T-helper 2 cell treated with Interferon-gamma antibody and Interleukin-4, amounts not matched to agents 5 μg/mL and 100 μg/mL, for 36 hours (primary cell): Measurements from ENCODE around the gene RAET1E.
"Not testable (repeated sequence)": the region's sequence is repeated elsewhere in the genome, so short reads cannot be mapped to it uniquely, and the experiment has no call there.

Source experiments
- DNase-seq: peaks from one replicate; pipeline ENCODE4 v3.0.0; 2021; ENCODE audit warnings: low spot score
- H3K27ac Mint-ChIP-seq: one replicate; pipeline ENCODE4 v1.8.0; 2021; ENCODE audit warnings: mild to moderate bottlenecking, mixed read lengths
- H3K27me3 Mint-ChIP-seq: one replicate; pipeline ENCODE4 v1.8.0; 2021; ENCODE audit warnings: low read depth, mixed read lengths
- H3K36me3 Mint-ChIP-seq: one replicate; pipeline ENCODE4 v1.8.0; 2021; ENCODE audit warnings: low read depth, mixed read lengths
- H3K4me1 Mint-ChIP-seq: one replicate; pipeline ENCODE4 v1.8.0; 2021; ENCODE audit warnings: low read depth, mixed read lengths
- H3K4me3 Mint-ChIP-seq: one replicate; pipeline ENCODE4 v1.8.0; 2022; ENCODE audit warnings: mild to moderate bottlenecking, moderate library complexity, mixed read lengths
- H3K9me3 Mint-ChIP-seq: one replicate; pipeline ENCODE4 v1.8.0; 2021; ENCODE audit warnings: mixed read lengths

RAET1E gene

GRCh38 chr6:149935668-149936067, 37.8 kb upstream of the RAET1E start:
- DNase-seq = no peak
- Mint-ChIP-seq H3K27me3 (peaks cover 82% of the 10 kb centered on the region), H3K9me3 (no peaks in the 10 kb centered on the region)

GRCh38 chr6:149935246-149935645, 37.3 kb upstream of the RAET1E start:
- Mint-ChIP-seq H3K36me3 (no peaks in the 10 kb centered on the region), H3K27me3 (peaks cover 82% of the 10 kb centered on the region), H3K4me3 (no peak overlapping the region), H3K4me1 (peaks cover 15% of the 10 kb centered on the region), H3K9me3 (no peaks in the 10 kb centered on the region), H3K27ac (no peak overlapping the region)
- no peak for DNase-seq

More at GRCh38 chr6:149935668-149936067, 37.8 kb upstream of the RAET1E start:
- Mint-ChIP-seq H3K4me3 (no peak overlapping the region), H3K36me3 (no peaks in the 10 kb centered on the region), H3K27ac (no peak overlapping the region), H3K4me1 (peaks cover 18% of the 10 kb centered on the region)

GRCh38 chr6:149934249-149935156, 36.6 kb upstream of the RAET1E start:
- no peaks in the 10 kb centered on the region for H3K36me3 Mint-ChIP-seq
- H3K27ac Mint-ChIP-seq = no peak overlapping the region
- peaks cover 82% of the 10 kb centered on the region for H3K27me3 Mint-ChIP-seq
- DNase-seq = peak; percentile 51
- H3K4me1 Mint-ChIP-seq = peaks cover 10% of the 10 kb centered on the region
- H3K9me3 Mint-ChIP-seq = no peaks in the 10 kb centered on the region
- H3K4me3 Mint-ChIP-seq = no peak overlapping the region

GRCh38 chr6:149933461-149933860, 35.5 kb upstream of the RAET1E start:
- DNase-seq = no peak
- Mint-ChIP-seq H3K4me3 (no peak overlapping the region), H3K4me1 (peaks cover 3% of the 10 kb centered on the region), H3K27me3 (peaks cover 85% of the 10 kb centered on the region), H3K36me3 (no peaks in the 10 kb centered on the region), H3K27ac (no peak overlapping the region), H3K9me3 (no peaks in the 10 kb centered on the region)

GRCh38 chr6:149933036-149933435, 35.1 kb upstream of the RAET1E start:
- Mint-ChIP-seq H3K4me3 (no peak overlapping the region), H3K27ac (no peak overlapping the region), H3K4me1 (peaks cover 3% of the 10 kb centered on the region), H3K27me3 (peaks cover 87% of the 10 kb centered on the region), H3K36me3 (no peaks in the 10 kb centered on the region), H3K9me3 (no peaks in the 10 kb centered on the region)
- DNase-seq = no peak

- Mint-ChIP-seq H3K9me3 (no peaks in the 10 kb centered on the region), H3K4me1 (peaks cover 3% of the 10 kb centered on the region), H3K27me3 (peaks cover 85% of the 10 kb centered on the region), H3K4me3 (no peak overlapping the region), H3K27ac (no peak overlapping the region), H3K36me3 (no peaks in the 10 kb centered on the region)
- DNase-seq = no peak
Observed at GRCh38 chr6:149931501-149931900, 33.6 kb upstream of the RAET1E start.

GRCh38 chr6:149929422-149929821, 31.5 kb upstream of the RAET1E start:
- no peaks in the 10 kb centered on the region for H3K36me3 Mint-ChIP-seq
- H3K9me3 Mint-ChIP-seq = no peaks in the 10 kb centered on the region
- H3K4me3 Mint-ChIP-seq = no peak overlapping the region
- peaks cover 82% of the 10 kb centered on the region for H3K27me3 Mint-ChIP-seq
- peaks cover 5% of the 10 kb centered on the region for H3K4me1 Mint-ChIP-seq
- H3K27ac Mint-ChIP-seq = no peak overlapping the region
- DNase-seq = no peak

GRCh38 chr6:149927025-149927424, 29.1 kb upstream of the RAET1E start:
- not testable (repeated sequence) for H3K36me3 Mint-ChIP-seq, DNase-seq, H3K4me3 Mint-ChIP-seq, H3K27ac Mint-ChIP-seq, H3K9me3 Mint-ChIP-seq
- Mint-ChIP-seq H3K4me1 (peaks cover 11% of the 10 kb centered on the region), H3K27me3 (peaks cover 87% of the 10 kb centered on the region)

GRCh38 chr6:149925974-149926777, 28.3 kb upstream of the RAET1E start:
- H3K9me3 Mint-ChIP-seq = no peaks in the 10 kb centered on the region
- no peaks in the 10 kb centered on the region for H3K36me3 Mint-ChIP-seq

GRCh38 chr6:149925253-149925973, 27.5 kb upstream of the RAET1E start:
- Mint-ChIP-seq H3K9me3 (no peaks in the 10 kb centered on the region), H3K4me1 (peaks cover 12% of the 10 kb centered on the region), H3K27ac (no peak overlapping the region), H3K27me3 (peaks cover 89% of the 10 kb centered on the region), H3K36me3 (no peaks in the 10 kb centered on the region), H3K4me3 (peak overlapping the region; percentile 64)
- no peak for DNase-seq

More at GRCh38 chr6:149925974-149926777, 28.3 kb upstream of the RAET1E start:
- Mint-ChIP-seq H3K4me3 (peak overlapping the region; percentile 64), H3K4me1 (peaks cover 12% of the 10 kb centered on the region), H3K27ac (no peak overlapping the region), H3K27me3 (peaks cover 87% of the 10 kb centered on the region)
- DNase-seq = peak; percentile 71

GRCh38 chr6:149924933-149925252, 27.0 kb upstream of the RAET1E start:
- H3K4me1 Mint-ChIP-seq = peaks cover 12% of the 10 kb centered on the region
- H3K4me3 Mint-ChIP-seq = no peak overlapping the region
- no peaks in the 10 kb centered on the region for H3K9me3 Mint-ChIP-seq
- no peaks in the 10 kb centered on the region for H3K36me3 Mint-ChIP-seq
- H3K27me3 Mint-ChIP-seq = peaks cover 89% of the 10 kb centered on the region
- no peak for DNase-seq
- no peak overlapping the region for H3K27ac Mint-ChIP-seq

- Mint-ChIP-seq H3K4me1 (peaks cover 12% of the 10 kb centered on the region), H3K27ac (no peak overlapping the region), H3K27me3 (peaks cover 86% of the 10 kb centered on the region), H3K4me3 (peak overlapping the region; percentile 51), H3K9me3 (no peaks in the 10 kb centered on the region), H3K36me3 (no peaks in the 10 kb centered on the region)
- DNase-seq = no peak
Observed at GRCh38 chr6:149924206-149924932, 26.5 kb upstream of the RAET1E start.

GRCh38 chr6:149923327-149923986, 25.5 kb upstream of the RAET1E start:
- H3K36me3 Mint-ChIP-seq = no peaks in the 10 kb centered on the region
- H3K27me3 Mint-ChIP-seq = peaks cover 85% of the 10 kb centered on the region
- H3K4me1 Mint-ChIP-seq = peaks cover 12% of the 10 kb centered on the region
- peak overlapping the region; percentile 85 for H3K4me3 Mint-ChIP-seq
- H3K9me3 Mint-ChIP-seq = no peaks in the 10 kb centered on the region
- no peak for DNase-seq
- no peak overlapping the region for H3K27ac Mint-ChIP-seq
